H9 (cell line): ENCODE measurements around the gene PLB1. TPM values are rescaled to one million over a fixed set of nuclear protein-coding genes. Genes with fewer than 3 reads are reported as not detected.

ENCODE experiments used
- DNase-seq: peaks from one replicate; pipeline ENCODE4 v3.0.0-alpha.2; 2017
- H2AFZ ChIP-seq: one replicate; pipeline ENCODE4 v1.6.1; 2013; ENCODE audit warnings: mild to moderate bottlenecking, low read length, control low read depth, moderate library complexity
- H2AK5ac ChIP-seq: 2 replicates; pipeline ENCODE4 v1.6.1; 2013; ENCODE audit warnings: low read length, control low read depth, mixed read lengths; ENCODE audit not compliant: insufficient read length
- H2BK120ac ChIP-seq: one replicate; pipeline ENCODE4 v1.6.1; 2013; ENCODE audit warnings: low read depth, mild to moderate bottlenecking, low read length, control low read depth, inconsistent platforms; ENCODE audit not compliant: poor library complexity, severe bottlenecking
- H2BK12ac ChIP-seq: 2 replicates; pipeline ENCODE4 v1.6.1; 2013; ENCODE audit warnings: low read length, control low read depth, mixed read lengths, low read depth; ENCODE audit not compliant: insufficient read length
- H2BK15ac ChIP-seq: 2 replicates; pipeline ENCODE4 v1.6.1; 2013; ENCODE audit warnings: low read depth, low read length, control low read depth
- H2BK20ac ChIP-seq: one replicate; pipeline ENCODE4 v1.6.1; 2013; ENCODE audit warnings: low read depth, mild to moderate bottlenecking, low read length, control low read depth, inconsistent platforms; ENCODE audit not compliant: poor library complexity, severe bottlenecking
- H2BK5ac ChIP-seq: 2 replicates; pipeline ENCODE4 v1.6.1; 2013; ENCODE audit warnings: low read length, control low read depth, mixed read lengths; ENCODE audit not compliant: insufficient read length
- H3K14ac ChIP-seq: 2 replicates; pipeline ENCODE4 v1.6.1; 2013; ENCODE audit warnings: low read length, control low read depth; ENCODE audit not compliant: insufficient read depth
- H3K18ac ChIP-seq: 2 replicates; pipeline ENCODE4 v1.6.1; 2013; ENCODE audit warnings: low read depth, mild to moderate bottlenecking, mixed read lengths, low read length, control low read depth; ENCODE audit not compliant: insufficient read length
- H3K23ac ChIP-seq: 2 replicates; pipeline ENCODE4 v1.6.1; 2013; ENCODE audit warnings: low read length, control low read depth, mixed read lengths, low read depth; ENCODE audit not compliant: insufficient read length
- H3K23me2 ChIP-seq: 2 replicates; pipeline ENCODE4 v1.6.1; 2013; ENCODE audit warnings: low read depth, mild to moderate bottlenecking, mixed read lengths, low read length, control low read depth; ENCODE audit not compliant: insufficient read length, poor library complexity, severe bottlenecking
- H3K27ac ChIP-seq: 2 replicates; pipeline ENCODE4 v1.5.1; 2013; ENCODE audit warnings: low read length, control low read depth, mixed read lengths, low read depth; ENCODE audit not compliant: insufficient read length
- H3K27me3 ChIP-seq: 2 replicates; pipeline ENCODE4 v1.6.1; 2013; ENCODE audit warnings: low read length, control low read depth, inconsistent platforms; ENCODE audit not compliant: insufficient read depth
- H3K4ac ChIP-seq: 2 replicates; pipeline ENCODE4 v1.6.1; 2013; ENCODE audit warnings: low read depth, mild to moderate bottlenecking, control low read depth, inconsistent platforms, low read length, moderate library complexity
- H3K4me1 ChIP-seq: 2 replicates; pipeline ENCODE4 v1.6.1; 2013; ENCODE audit warnings: low read length, control low read depth, inconsistent platforms; ENCODE audit not compliant: insufficient read depth
- H3K4me2 ChIP-seq: 2 replicates; pipeline ENCODE4 v1.6.1; 2013; ENCODE audit warnings: low read length, control low read depth, mixed read lengths; ENCODE audit not compliant: insufficient read length, insufficient read depth
- H3K56ac ChIP-seq: 2 replicates; pipeline ENCODE4 v1.6.1; 2013; ENCODE audit warnings: low read depth, mild to moderate bottlenecking, mixed read lengths, low read length, control low read depth; ENCODE audit not compliant: insufficient read length
- H3K79me1 ChIP-seq: 2 replicates; pipeline ENCODE4 v1.6.1; 2013; ENCODE audit warnings: low read depth, mild to moderate bottlenecking, moderate library complexity, low read length, control low read depth, inconsistent platforms; ENCODE audit not compliant: insufficient read depth, poor library complexity, severe bottlenecking
- H3K79me2 ChIP-seq: 2 replicates; pipeline ENCODE4 v1.6.1; 2013; ENCODE audit warnings: low read length, control low read depth, inconsistent platforms; ENCODE audit not compliant: insufficient read depth
- H3K9ac ChIP-seq: 2 replicates; pipeline ENCODE4 v1.6.1; 2013; ENCODE audit warnings: low read length, control low read depth, mixed read lengths; ENCODE audit not compliant: insufficient read length; ENCODE audit errors: extremely low read depth
- H3K9me3 ChIP-seq: one replicate; pipeline ENCODE4 v1.6.1; 2013; ENCODE audit warnings: low read depth, low read length, inconsistent platforms; ENCODE audit not compliant: control insufficient read depth
- H3T11ph ChIP-seq: one replicate; pipeline ENCODE4 v1.6.1; 2013; ENCODE audit warnings: mild to moderate bottlenecking, low read length, control low read depth, inconsistent platforms
- H4K20me1 ChIP-seq: one replicate; pipeline ENCODE4 v1.6.1; 2013; ENCODE audit not compliant: control insufficient read depth, insufficient read length, insufficient read depth
- H4K5ac ChIP-seq: 2 replicates; pipeline ENCODE4 v1.6.1; 2013; ENCODE audit warnings: low read depth, mild to moderate bottlenecking, mixed read lengths, low read length, control low read depth; ENCODE audit not compliant: insufficient read length
- H4K8ac ChIP-seq: replicated peaks from 2 replicates; pipeline ENCODE4 v1.6.1; 2013; ENCODE audit warnings: low read length, control low read depth, mixed read lengths, low read depth; ENCODE audit not compliant: insufficient read length
- H4K91ac ChIP-seq: 2 replicates; pipeline ENCODE4 v1.6.1; 2013; ENCODE audit warnings: low read depth, mild to moderate bottlenecking, moderate library complexity, mixed read lengths, low read length, control low read depth; ENCODE audit not compliant: insufficient read length
- H3K27ac Mint-ChIP-seq, 3 experiments: 2 replicates in 2 of 3; 3 replicates in 1 of 3; pipeline ENCODE4 v1.8.0; 2020 to 2021; ENCODE audit warnings: mixed read lengths in 3 of 3, mild to moderate bottlenecking in 1 of 3, moderate library complexity in 1 of 3
- H3K27me3 Mint-ChIP-seq: 2 replicates; pipeline ENCODE4 v1.8.0; 2021; ENCODE audit warnings: low read depth, mild to moderate bottlenecking, moderate library complexity, mixed read lengths
- H3K36me3 Mint-ChIP-seq, 3 experiments: 2 replicates in 2 of 3; 3 replicates in 1 of 3; pipeline ENCODE4 v1.8.0; 2020 to 2021; ENCODE audit warnings: low read depth in 3 of 3, mixed read lengths in 3 of 3; ENCODE audit not compliant: insufficient read depth in 1 of 3
- H3K4me1 Mint-ChIP-seq, 2 experiments: 2 replicates each; pipeline ENCODE4 v1.8.0; 2020; ENCODE audit warnings: mixed read lengths in 2 of 2
- H3K4me3 Mint-ChIP-seq, 2 experiments: 2 replicates in 1 of 2; 3 replicates in 1 of 2; pipeline ENCODE4 v1.8.0; 2020 to 2021; ENCODE audit warnings: mild to moderate bottlenecking in 2 of 2, mixed read lengths in 2 of 2, moderate library complexity in 1 of 2
- H3K9me3 Mint-ChIP-seq, 2 experiments: 2 replicates in 1 of 2; 3 replicates in 1 of 2; pipeline ENCODE4 v1.8.0; 2020; ENCODE audit warnings: mild to moderate bottlenecking in 2 of 2, mixed read lengths in 2 of 2, moderate library complexity in 1 of 2
- WGBS: extraction: QIAGEN DNeasy Blood & Tissue Kit; methylation state at CpG from one replicate; pipeline ENCODE4 v1.1.7; 2013; ENCODE audit warnings: missing lambda C conversion rate, low lambda C conversion rate, mixed read lengths; ENCODE audit not compliant: insufficient read length; ENCODE audit errors: extremely low coverage; 5-methylcytosine and 5-hydroxymethylcytosine counted together
- total RNA-seq: library from RNA; stranded (reverse); gene quantifications from 2 replicates; pipeline ENCODE4 v1.2.1, GENCODE V29; 2021
- TF ChIP-seq, protein P1 (sequence below): fragments of 200-600 bp; sonication (generic); conservative IDR thresholded peaks from 3 replicates; pipeline ENCODE4 v1.8.0; 2021; ENCODE audit warnings: antibody characterized with exemption, mild to moderate bottlenecking

PLB1 gene
- total RNA-seq, 1 experiment from 2014 or later, result not detected

DNA sequence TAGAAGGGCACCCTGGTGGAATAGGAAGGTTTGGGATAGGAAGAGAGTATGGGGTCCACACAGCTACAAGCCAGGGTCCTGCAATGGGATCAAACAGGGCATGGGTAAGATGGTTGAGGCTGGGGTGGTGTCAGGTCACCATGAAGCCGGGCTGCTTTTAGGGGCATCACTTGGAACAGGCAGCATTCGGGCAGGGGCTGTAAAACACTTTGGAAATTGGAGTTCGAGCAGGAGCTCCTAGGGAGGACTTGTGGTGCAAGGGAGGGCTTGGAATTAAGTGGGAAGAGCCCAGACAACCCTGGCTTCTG is 47.1 kb upstream of the PLB1 start:
- Histone ChIP-seq H3K14ac (no peak overlapping the region), H3K4me2 (no peak overlapping the region), H3K23me2 (no peaks in the 10 kb centered on the region), H3K79me2 (no peaks in the 10 kb centered on the region), H3K27ac (no peak overlapping the region), H2AK5ac (no peak overlapping the region), H3K79me1 (no peaks in the 10 kb centered on the region), H3K4ac (no peak overlapping the region), H3K9ac (no peak overlapping the region), H4K8ac (no peak overlapping the region), H4K20me1 (no peaks in the 10 kb centered on the region), H2BK12ac (no peak overlapping the region), H3K27me3 (no peaks in the 10 kb centered on the region), H4K5ac (no peak overlapping the region), H2AFZ (no peak overlapping the region), H2BK15ac (no peak overlapping the region), H3K56ac (no peak overlapping the region), H3K4me1 (no peaks in the 10 kb centered on the region), H4K91ac (no peak overlapping the region), H3K23ac (no peak overlapping the region), H3K18ac (no peak overlapping the region), H3K9me3 (no peaks in the 10 kb centered on the region), H3T11ph (no peak overlapping the region), H2BK20ac (no peak overlapping the region), H2BK120ac (no peak overlapping the region), H2BK5ac (no peak overlapping the region)
- H3K4me1 Mint-ChIP-seq, result peaks cover 9 to 10% of the 10 kb centered on the region in 2 experiments
- no peak overlapping the region for H3K4me3 Mint-ChIP-seq
- TF ChIP-seq, protein P1, sequence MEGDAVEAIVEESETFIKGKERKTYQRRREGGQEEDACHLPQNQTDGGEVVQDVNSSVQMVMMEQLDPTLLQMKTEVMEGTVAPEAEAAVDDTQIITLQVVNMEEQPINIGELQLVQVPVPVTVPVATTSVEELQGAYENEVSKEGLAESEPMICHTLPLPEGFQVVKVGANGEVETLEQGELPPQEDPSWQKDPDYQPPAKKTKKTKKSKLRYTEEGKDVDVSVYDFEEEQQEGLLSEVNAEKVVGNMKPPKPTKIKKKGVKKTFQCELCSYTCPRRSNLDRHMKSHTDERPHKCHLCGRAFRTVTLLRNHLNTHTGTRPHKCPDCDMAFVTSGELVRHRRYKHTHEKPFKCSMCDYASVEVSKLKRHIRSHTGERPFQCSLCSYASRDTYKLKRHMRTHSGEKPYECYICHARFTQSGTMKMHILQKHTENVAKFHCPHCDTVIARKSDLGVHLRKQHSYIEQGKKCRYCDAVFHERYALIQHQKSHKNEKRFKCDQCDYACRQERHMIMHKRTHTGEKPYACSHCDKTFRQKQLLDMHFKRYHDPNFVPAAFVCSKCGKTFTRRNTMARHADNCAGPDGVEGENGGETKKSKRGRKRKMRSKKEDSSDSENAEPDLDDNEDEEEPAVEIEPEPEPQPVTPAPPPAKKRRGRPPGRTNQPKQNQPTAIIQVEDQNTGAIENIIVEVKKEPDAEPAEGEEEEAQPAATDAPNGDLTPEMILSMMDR, result no peak
- no peaks in the 10 kb centered on the region for H3K36me3 Mint-ChIP-seq
- DNase-seq, result no peak
- peaks cover 5% of the 10 kb centered on the region for H3K27me3 Mint-ChIP-seq
- WGBS, result no CpG with 5 or more reads among the region's 3 CpGs
- no peaks in the 10 kb centered on the region for H3K9me3 Mint-ChIP-seq
- no peak overlapping the region for H3K27ac Mint-ChIP-seq
